SK-N-SH treated with all-trans-retinoic acid at 6 μM for 48 hours (cell line): ENCODE measurements around the gene MAB21L4.

Source experiments
- GLIS3 ChIP-seq: fragments of 250-450 bp; sonication (Bioruptor Pico); IDR thresholded peaks from 2 replicates; pipeline ENCODE4 v1.5.0; 2020; ENCODE audit warnings: mild to moderate bottlenecking, moderate library complexity
- PATZ1 ChIP-seq: fragments of 250-450 bp; sonication (Bioruptor Pico); IDR thresholded peaks from 2 replicates; pipeline ENCODE4 v1.8.0; 2020; ENCODE audit warnings: mild to moderate bottlenecking, moderate library complexity, borderline replicate concordance
- TOX ChIP-seq: fragments of 250-450 bp; sonication (Bioruptor Pico); IDR thresholded peaks from 2 replicates; pipeline ENCODE4 v1.8.0; 2021; ENCODE audit warnings: mild to moderate bottlenecking, moderate library complexity, borderline replicate concordance
- ZNF8 ChIP-seq: fragments of 450-650 bp; formaldehyde crosslinking; IDR thresholded peaks from 2 replicates; pipeline ENCODE4 v1.5.0; 2020; ENCODE audit warnings: mild to moderate bottlenecking, moderate library complexity

DNA sequence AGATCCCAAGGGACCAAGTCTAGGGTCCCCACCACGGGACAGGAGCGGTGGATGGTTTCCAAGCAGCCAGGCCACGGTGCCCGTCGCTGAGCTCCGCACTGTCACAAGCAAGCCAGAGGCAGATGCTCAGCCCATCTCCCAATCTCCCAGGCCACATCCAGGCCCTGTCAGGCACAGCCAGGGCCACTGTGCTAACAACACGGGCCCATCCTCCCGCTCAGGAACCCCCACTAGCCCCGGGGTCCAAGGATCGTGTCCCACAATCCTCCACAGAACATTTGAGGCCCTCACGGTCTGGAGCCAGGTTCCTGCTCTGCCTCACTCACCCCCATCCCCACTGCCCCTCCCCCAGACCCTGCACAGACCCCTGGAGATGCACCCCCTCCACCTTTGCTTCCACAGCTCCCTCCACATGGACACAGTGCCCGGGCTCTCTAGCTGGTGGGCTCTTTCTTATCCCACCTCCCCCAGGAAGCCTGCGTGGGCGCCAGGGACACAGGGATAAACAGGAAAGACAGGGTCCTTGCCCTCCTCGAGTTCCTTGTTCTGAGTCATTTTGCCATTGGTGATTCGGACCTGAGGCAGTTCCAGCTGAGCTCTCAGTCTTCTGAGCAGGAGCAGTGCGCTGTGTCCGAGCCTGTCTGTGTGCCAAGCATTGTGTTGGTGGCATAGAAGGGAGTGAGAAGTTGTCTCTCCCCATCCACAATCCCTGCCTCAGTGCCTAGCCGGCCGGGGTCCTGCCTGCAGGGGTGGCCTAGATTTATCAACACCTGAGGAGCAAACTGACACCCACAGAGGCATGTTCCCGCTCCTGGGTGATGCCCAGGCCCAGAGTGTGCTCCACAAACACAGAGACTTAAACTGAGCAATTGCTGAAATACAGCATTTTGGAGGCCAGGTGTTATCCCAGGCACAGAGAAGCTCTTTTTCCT lies 17.2 kb upstream of the MAB21L4 start:
- TF ChIP-seq ZNF8 (CRISPR knock-in tag) (no peak), TOX (CRISPR knock-in tag) (no peak), PATZ1 (CRISPR knock-in tag) (no peak), GLIS3 (CRISPR knock-in tag) (no peak)
